HG03060 (cell line): ENCODE measurements around the gene TFAP2C.
"Not testable (repeated sequence)": the region's sequence is repeated elsewhere in the genome, so short reads cannot be mapped to it uniquely, and the experiment has no call there.

Experiments used
- ATAC-seq: cut with Tn5 transposase; IDR thresholded peaks from one replicate; pipeline ENCODE4 v1.9.1; 2021; ENCODE audit warnings: low read depth, moderate number of reproducible peaks; ENCODE audit not compliant: unreplicated experiment

Gene TFAP2C

DNA sequence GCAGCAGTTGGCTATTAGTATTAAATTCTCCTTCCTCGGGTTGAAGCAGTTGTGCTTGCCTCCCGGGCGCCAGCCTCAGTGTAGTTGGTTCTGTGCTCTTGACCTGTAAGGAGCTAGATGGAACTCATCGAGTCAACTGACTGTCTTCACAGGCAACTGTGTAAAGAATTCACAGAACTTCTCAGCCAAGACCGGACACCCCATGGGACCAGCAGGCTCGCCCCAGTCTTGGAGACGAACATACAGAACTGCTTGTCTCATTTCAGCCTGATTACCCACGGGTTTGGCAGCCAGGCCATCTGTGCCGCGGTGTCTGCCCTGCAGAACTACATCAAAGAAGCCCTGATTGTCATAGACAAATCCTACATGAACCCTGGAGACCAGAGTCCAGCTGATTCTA lies 8.5 kb downstream of the TFAP2C start:
- no peak for ATAC-seq

DNA sequence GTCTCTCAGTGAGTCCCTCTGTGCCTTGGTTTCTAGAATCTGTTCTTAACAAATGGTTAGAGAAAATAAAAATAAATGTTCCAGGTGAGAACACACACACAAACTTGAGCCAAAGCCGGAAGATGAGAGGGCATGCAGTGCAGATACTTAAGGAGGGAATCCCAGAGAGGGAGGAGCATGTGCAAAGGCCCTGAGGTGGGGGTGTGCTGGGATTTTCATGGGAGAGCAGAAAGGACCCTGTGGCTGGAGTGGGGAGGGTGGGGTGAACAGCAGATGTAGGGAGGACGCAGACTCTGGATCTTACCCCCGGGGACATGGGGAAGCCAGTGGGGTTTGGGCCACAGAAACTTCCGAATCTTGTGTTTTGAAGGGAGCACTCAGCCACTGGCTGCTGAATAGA lies 17.5 kb downstream of the TFAP2C start:
- no peak for ATAC-seq

DNA sequence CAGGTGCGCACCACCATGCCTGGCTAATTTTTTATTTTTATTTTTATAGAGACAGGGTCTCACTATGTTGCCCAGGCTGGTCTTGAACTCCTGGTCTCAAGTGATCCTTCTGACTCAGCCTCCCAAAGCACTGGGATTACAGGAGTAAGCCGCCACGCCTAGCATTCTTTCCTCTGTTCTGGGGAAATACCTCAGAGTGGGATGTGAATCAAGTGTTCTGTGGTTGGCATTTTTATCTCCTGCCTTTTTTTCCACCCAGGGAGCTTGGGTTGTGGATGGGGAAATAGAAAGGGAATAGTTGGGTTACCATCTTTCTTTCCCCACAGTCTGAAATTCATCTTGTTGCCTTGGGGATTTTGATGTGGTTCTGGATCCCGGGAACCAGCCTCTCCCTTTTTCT lies 24.1 kb downstream of the TFAP2C start:
- no peak for ATAC-seq

DNA sequence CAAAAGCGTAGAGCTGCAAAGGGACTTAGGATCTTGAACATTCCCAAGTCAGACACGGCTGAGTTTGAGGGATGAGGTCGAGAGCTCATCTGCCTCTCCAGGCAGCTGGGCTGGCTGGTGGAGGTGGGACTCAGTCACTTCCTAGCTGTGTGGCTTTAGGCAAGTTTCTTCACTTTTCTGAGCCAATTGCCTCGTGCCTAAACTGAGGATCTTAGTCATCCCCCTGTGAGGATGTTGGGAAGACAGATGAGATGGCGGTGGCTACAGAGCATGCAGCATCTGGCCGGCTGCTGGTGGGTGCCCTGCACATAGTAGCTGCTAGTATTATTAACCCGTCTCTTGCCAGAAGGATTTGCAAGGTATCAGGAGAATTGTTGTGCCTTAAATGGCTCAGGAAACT lies 27.5 kb downstream of the TFAP2C start:
- no peak for ATAC-seq

DNA sequence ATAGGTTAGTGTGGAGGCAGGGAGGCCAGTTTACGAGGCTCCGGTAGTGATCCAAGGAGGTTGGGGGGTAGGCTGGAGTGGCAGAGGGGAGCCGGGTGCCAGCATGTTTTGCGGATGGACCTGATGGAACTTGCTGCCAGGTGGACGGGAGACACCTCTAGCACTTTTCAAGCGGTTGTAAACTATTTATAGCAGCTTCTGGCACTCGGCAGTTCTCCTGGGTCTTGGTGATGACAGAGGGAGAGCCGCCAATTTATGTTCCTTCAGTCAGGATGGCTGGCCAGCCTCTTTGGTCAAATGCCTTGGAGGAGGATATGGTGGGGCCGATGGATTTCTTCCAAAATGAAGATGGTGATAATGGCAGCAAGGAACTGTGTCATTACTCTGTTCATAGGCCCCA lies 28.8 kb downstream of the TFAP2C start:
- ATAC-seq, result no peak

DNA sequence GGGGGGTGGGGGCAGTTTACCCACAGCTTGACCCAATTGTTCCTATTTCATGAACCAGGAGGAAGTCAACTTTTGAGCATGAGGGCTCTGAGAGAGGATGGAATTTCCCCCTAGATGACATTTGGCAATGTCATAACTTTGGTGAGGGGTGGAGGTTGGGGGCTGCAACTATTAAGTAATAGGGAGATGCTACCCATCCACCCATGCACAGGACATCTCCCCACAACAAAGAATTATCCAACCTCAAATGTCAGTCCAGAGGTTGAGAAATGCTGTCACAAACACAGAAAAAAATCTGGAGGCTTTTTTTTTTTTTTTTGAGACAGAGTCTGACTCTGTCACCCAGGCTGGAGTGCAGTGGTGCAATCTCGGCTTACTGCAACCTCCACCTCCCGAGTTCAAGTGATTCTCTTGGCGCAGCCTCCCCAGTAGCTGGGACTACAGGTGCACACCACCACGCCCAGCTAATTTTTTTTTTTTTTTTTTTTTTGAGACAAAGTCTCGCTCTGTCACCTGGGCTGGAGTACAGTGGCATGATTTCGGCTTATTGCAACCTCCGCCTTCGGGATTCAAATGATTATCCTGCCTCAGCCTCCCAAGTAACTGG lies 29.3 kb downstream of the TFAP2C start:
- not testable (repeated sequence) for ATAC-seq

DNA sequence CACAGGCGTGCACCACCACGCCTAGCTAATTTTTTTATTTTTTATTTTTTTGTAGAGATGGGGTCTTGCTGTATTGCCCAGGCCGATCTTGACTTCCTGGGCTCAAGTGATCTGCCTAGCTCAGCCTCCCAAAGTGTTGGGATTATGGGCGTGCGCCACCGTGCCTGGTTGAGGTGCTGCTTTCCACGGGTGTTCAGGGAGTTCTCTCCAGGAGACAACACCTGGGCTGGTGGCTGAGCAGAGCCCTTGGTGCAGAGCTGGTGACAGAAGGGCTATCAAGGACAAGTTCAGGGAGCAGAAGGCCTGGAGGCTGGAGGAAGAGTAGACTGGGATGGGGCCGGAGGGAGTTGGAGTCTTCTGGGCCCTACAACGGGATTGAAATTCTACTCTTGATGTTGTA lies 34.6 kb downstream of the TFAP2C start:
- ATAC-seq, result no peak

DNA sequence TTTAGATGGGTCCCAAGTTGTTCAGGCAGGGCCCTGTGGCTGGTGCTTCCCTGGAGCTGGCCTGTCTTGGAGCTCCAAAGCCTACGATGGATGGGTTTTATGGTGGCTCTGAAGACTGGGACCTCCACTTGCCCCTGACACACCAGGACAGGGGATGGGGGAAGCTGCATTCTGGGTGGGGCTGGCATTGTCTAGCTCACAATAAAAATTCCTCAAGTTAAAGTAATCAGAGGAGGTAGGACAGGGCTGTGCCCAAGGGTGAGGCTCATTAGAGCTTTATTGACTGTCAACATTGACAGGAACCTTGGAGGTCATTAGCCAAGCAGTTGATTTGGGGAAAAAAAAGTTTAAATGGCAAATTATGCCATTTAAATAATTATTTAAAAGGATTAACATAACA lies 35.7 kb downstream of the TFAP2C start:
- no peak for ATAC-seq

DNA sequence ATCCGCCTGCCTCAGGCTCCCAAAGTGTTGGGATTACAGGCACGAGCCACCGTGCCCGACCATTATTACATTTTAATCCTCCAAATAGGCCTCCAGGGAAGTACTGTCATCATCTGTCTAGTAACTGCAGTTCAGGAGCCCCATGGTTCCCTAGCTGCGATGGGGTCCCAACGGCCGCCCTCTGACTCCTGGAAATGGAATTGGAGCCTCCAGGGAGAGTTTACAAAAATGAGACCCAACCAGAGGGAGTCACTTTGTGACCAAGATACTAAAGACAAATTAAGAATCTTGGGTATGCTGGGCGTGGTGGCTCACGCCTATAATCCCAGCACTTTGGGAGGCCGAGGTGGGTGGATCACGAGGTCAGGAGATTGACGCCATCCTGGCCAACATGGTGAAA lies 36.7 kb downstream of the TFAP2C start:
- ATAC-seq, result no peak

DNA sequence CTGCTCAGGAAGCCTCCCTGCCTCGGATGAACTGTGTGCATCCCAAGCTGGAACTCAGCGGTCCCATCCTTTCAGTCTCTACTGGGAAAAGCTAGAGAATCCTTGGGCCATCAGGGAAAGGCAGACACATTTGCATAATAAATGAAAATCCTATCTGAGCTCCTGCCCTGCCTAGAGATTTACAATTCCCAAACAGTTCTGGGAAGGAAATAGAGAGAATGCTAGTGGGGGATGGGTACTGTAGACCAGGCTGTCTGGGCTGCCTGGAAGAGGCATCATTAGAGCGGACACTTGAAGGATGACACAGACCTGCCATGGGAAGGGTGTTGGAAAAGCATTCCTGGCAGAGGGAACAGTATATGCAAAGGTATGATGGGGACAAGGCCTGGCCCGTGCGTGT lies 44.3 kb downstream of the TFAP2C start:
- ATAC-seq, result no peak

DNA sequence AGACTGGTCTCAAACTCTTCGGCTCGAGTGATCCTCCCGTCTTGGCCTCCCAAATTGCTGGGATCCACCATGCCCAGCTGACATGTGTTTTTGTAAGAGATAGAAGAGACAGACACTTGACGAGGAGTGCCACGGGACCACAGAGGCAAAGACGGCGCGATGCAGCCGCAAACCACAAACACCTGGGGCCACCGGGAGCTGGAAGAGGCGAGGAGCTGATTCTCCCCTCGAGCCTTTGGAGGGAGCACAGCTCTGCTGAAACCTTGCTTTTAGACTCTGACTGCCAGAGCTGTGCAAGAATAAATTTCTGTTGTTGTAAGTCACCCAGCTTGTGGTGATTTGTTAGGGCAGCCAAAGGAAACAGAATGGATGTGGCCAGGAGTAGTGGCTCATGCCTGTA lies 46.9 kb downstream of the TFAP2C start:
- ATAC-seq, result no peak

DNA sequence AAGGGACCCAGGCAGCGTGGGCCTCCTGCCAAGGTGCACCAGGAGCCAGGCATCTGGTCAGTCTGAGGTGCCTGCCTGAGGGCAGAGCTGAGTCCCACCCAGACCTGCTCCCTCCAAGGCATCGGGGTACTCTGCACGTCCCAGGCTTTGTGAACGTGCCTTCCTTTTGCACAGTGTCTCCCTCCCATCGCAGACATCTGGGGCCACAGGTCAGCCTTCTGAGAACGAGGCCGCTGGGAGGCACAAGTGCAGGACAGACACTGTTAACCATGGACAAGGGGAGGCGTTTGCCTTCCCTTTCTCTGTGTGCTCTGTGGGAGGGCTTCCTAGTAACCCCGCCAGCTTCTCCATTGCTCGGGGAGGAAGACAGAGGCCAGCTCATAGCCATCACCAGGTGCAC lies 47.6 kb downstream of the TFAP2C start:
- no peak for ATAC-seq

DNA sequence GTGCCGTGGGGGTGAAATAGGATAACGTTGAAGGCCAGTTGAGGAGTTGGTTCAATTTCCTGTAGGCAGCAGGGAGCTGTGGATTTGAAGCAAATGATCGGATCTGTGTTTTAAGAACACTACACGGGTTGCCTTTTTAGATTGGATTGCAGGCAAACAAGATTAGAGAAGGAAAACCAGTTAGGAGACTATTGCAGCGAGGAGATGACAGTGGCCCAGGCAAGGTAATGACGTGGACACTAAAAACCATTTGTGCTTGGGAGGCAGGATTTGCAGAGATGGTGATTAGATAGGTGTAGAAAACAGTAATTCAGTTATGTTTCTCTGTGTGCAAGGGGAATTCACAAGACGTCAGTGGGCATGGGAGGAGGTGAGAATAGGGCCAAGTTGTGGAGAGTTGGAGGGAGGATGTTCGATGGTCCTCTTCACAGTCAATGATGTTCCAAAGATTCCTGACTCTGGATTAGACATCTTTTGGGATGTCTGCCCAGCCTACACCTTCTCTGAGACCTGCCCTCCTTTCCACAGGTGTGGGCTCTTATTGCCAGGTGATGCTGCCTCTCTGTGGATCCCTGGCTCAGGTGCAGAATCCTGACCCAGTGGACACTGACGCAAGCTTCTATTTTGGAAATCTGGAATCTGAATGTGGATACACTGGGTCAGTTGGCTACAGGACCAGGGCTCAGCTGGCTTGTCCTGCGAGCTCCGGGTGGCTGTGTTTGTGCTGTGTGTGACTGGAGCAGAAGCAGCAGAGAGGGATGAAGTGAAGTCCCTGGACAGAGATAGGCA lies 54.2 kb downstream of the TFAP2C start:
- no peak for ATAC-seq

DNA sequence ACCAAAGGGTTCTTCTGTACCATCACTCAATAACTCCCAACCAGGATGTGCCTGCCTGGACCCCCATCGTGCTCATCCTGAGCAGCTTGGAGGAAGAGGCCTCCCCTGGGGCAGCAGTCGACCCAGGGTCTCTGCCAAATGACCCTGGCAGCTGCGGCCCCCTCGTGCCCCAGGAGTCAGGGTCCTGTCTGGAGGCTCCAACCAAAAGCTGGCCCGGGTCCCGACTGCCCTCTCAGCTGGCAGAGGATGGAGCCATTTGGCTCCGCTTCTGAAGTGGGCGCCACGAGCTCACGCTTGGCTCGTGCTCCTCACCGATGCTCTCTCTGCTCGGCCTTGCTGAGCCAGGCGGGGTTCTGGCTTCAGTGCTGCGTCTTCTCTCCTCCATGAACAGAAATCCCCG lies 56.8 kb downstream of the TFAP2C start:
- no peak for ATAC-seq

DNA sequence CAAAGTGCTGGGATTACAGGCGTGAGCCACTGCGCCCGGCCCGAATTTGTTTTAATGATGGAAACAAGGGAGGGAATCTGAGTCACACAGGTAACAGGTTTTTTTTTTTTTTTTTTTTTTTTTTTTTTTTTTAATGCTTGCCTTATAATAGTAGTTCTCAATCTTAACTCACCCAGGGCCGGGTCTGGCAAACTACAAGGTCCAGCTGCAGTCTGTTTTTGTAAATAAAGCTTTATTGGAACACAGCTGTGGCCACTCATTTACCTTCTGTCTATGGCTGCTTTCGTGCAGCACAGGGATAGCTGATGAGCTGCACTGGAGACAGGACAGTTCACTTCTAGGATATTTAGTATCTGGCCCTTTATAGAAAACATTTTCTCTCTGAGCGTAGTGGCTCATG lies 58.0 kb downstream of the TFAP2C start:
- ATAC-seq, result no peak

DNA sequence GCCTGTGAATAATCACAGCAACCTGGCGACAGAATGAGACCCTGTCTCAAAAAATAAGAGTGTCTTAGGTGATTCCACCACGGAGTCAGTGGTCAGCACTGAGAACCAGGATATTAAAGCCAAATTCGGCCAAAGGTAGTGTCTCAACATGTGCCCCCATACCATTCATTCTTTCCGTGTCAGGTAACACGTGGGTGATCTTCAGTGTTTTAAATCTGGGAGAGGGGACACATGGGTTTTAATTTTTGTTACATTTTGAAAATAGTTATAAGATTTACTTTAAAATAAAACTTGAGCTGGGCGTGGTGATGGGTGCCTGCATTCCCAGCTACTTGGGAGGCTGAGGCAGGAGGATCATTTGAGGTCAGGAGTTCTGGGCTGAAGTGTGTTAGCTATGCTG lies 59.0 kb downstream of the TFAP2C start:
- ATAC-seq, result no peak
